ENCODE measurements around the gene FOXA2. TPM values are rescaled to one million over a fixed set of nuclear protein-coding genes. Genes with fewer than 3 reads are reported as not detected.

Gene FOXA2
- total and polyA plus RNA-seq, 2 donors (not counting 3 experiments of a cell fraction or from before 2014, with no cell fraction given), result not detected

GRCh38 chr20:22584922-22585785, 782 bp upstream of the FOXA2 start:
- Histone ChIP-seq H3K36me3 (ENCODE audit: control insufficient read depth in 2 of 2, extremely low read depth in 1 of 2, insufficient read depth in 2 of 2, low read length in 2 of 2) (no peaks in the 10 kb centered on the region), H4K20me1 (replicated peaks; ENCODE audit: control insufficient read depth, extremely low read depth, insufficient read depth, low read length) (no peaks in the 10 kb centered on the region), H3K27ac (ENCODE audit: insufficient read depth, low read depth, low read length) (no peak overlapping the region), H3K4me3 (replicated peaks in 1 of 3; ENCODE audit: insufficient read depth in 1 of 3, low read depth in 1 of 3, low read length in 3 of 3) (no peak overlapping the region), H3K4me1 (ENCODE audit: control insufficient read depth, extremely low read depth, insufficient read depth, low read length) (no peaks in the 10 kb centered on the region), H3K9me1 (replicated peaks; ENCODE audit: control insufficient read depth, extremely low read depth, insufficient read depth, low read length) (no peaks in the 10 kb centered on the region), H3K9ac (replicated peaks; ENCODE audit: extremely low read depth, insufficient read depth, low read length) (no peak overlapping the region), H3K27me3 (ENCODE audit: control insufficient read depth in 2 of 2, insufficient read depth in 2 of 2, low read length in 2 of 2) (peaks cover 71 to 91% of the 10 kb centered on the region in 2 experiments), H3K9me3 (replicated peaks; ENCODE audit: control insufficient read depth, insufficient read depth, low read length) (no peaks in the 10 kb centered on the region), H3K79me2 (ENCODE audit: control insufficient read depth, insufficient read depth, low read length) (no peaks in the 10 kb centered on the region), H3K4me2 (ENCODE audit: insufficient read depth, low read length) (no peak overlapping the region), H2AFZ (ENCODE audit: low read depth, low read length) (no peak overlapping the region)
- CTCF ChIA-PET, result interaction anchor here (1.2 to 3.0 kb wide), 6 partner anchors 9 to 866 kb away, joined by 3 to 75 read pairs (median 6); no protein-coding TSS in a partner anchor
- no peak for DNase-seq (ENCODE audit: low read depth, low spot score)
- dilution Hi-C loops (cut with MboI; ENCODE audit: extremely low pct_ligation_motif_present, low sequenced_read_pairs), result no loop called here
- no TSS peak for BruUV-seq (replicated peaks)
- POLR2A ChIA-PET, result no interaction called here
- intact Hi-C loops (cut with micrococcal nuclease), result loop anchor here (5.0 kb wide), 1 partner anchor 73 kb away; no protein-coding TSS in a partner anchor
- no peak for FAIRE-seq
- TF ChIP-seq JUN (IDR thresholded peaks at IDR 0.05; ENCODE audit: borderline replicate concordance, insufficient read depth, insufficient read length, low read depth) (no peak), EZH2 (IDR thresholded peaks at IDR 0.05; ENCODE audit: borderline replicate concordance, low read depth, low read length, severe bottlenecking) (peak; percentile 97)

DNA sequence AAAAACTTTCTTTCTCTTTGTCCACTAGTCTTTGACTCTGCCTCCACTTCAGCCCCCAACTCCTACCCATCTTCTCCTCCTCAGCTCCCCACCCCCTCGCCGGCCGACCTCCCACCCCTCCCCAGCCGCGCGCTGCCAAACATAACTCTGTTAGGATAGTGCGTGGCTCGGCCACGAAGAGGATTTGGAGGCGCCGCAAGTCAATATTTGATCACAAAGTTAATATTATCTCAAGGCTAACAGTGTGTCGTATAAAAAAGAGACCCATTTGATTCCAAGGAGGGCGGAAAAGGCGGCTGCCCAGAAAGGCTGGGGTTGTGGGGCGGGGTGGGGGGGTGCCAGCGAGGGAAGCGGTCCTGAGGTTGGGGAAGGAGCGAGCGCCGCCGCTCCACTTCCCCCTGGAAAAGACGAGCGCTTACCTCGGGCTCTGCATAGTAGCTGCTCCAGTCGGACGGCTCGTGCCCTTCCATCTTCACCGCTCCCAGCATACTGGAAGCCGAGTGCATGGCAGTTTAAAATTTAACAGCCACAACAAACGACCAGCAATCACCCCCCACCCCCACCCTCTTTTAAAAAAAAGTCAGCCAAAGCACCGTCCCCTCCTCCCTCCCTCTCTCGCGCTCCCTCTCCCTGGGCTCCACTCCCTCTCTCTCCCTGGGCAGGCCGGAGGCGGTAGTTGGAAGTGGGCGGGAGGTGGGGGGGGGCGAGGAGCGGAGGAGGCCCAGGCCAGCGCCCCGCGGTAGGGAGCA, 425 bp downstream of the FOXA2 start:
- peaks cover 73 to 91% of the 10 kb centered on the region in 2 experiments for H3K27me3 ChIP-seq (ENCODE audit: control insufficient read depth in 2 of 2, insufficient read depth in 2 of 2, low read length in 2 of 2)

More for the DNA sequence above, 425 bp downstream of the FOXA2 start:
- Histone ChIP-seq H3K9me1 (replicated peaks; ENCODE audit: control insufficient read depth, extremely low read depth, insufficient read depth, low read length) (no peaks in the 10 kb centered on the region), H3K4me2 (ENCODE audit: insufficient read depth, low read length) (no peak overlapping the region), H3K9me3 (replicated peaks; ENCODE audit: control insufficient read depth, insufficient read depth, low read length) (no peaks in the 10 kb centered on the region), H3K36me3 (ENCODE audit: control insufficient read depth in 2 of 2, extremely low read depth in 1 of 2, insufficient read depth in 2 of 2, low read length in 2 of 2) (no peaks in the 10 kb centered on the region), H3K4me3 (replicated peaks in 1 of 3; ENCODE audit: insufficient read depth in 1 of 3, low read depth in 1 of 3, low read length in 3 of 3) (no peak overlapping the region), H4K20me1 (replicated peaks; ENCODE audit: control insufficient read depth, extremely low read depth, insufficient read depth, low read length) (no peaks in the 10 kb centered on the region), H3K4me1 (ENCODE audit: control insufficient read depth, extremely low read depth, insufficient read depth, low read length) (no peaks in the 10 kb centered on the region), H2AFZ (ENCODE audit: low read depth, low read length) (no peak overlapping the region), H3K9ac (replicated peaks; ENCODE audit: extremely low read depth, insufficient read depth, low read length) (no peak overlapping the region), H3K27ac (ENCODE audit: insufficient read depth, low read depth, low read length) (no peak overlapping the region), H3K79me2 (ENCODE audit: control insufficient read depth, insufficient read depth, low read length) (no peaks in the 10 kb centered on the region)
- dilution Hi-C loops (cut with MboI; ENCODE audit: extremely low pct_ligation_motif_present, low sequenced_read_pairs) (no loop called here), intact Hi-C loops (cut with micrococcal nuclease) (no loop called here)
- DNase-seq (ENCODE audit: low read depth, low spot score), result no peak
- POLR2A ChIA-PET, result no interaction called here
- BruUV-seq (replicated peaks), result no TSS peak
- CTCF ChIA-PET, result interaction anchor here (0.6 to 1.2 kb wide), 2 partner anchors 249 to 661 kb away, joined by 4 read pairs; no protein-coding TSS in a partner anchor
- TF ChIP-seq MYC (IDR thresholded peaks at IDR 0.05; ENCODE audit: low read depth, low read length) (no peak), POLR2AphosphoS5 (IDR thresholded peaks at IDR 0.05; ENCODE audit: insufficient read depth, low read depth, low read length) (no peak), GATA2 (IDR thresholded peaks at IDR 0.05; ENCODE audit: insufficient read depth, insufficient read length, low read depth, low read length) (no peak), POLR2A (IDR thresholded peaks at IDR 0.05; ENCODE audit: low read depth, low read length) (no peak), JUN (IDR thresholded peaks at IDR 0.05; ENCODE audit: borderline replicate concordance, insufficient read depth, insufficient read length, low read depth) (no peak), EZH2 (IDR thresholded peaks at IDR 0.05; ENCODE audit: borderline replicate concordance, low read depth, low read length, severe bottlenecking) (no peak), FOS (IDR thresholded peaks at IDR 0.05; ENCODE audit: borderline replicate concordance, insufficient read depth, low read length) (no peak)
- TF ChIP-seq, protein P1, sequence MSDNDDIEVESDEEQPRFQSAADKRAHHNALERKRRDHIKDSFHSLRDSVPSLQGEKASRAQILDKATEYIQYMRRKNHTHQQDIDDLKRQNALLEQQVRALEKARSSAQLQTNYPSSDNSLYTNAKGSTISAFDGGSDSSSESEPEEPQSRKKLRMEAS (IDR thresholded peaks at IDR 0.05; ENCODE audit: insufficient read depth, insufficient read length), result no peak
- TF ChIP-seq, protein P2, sequence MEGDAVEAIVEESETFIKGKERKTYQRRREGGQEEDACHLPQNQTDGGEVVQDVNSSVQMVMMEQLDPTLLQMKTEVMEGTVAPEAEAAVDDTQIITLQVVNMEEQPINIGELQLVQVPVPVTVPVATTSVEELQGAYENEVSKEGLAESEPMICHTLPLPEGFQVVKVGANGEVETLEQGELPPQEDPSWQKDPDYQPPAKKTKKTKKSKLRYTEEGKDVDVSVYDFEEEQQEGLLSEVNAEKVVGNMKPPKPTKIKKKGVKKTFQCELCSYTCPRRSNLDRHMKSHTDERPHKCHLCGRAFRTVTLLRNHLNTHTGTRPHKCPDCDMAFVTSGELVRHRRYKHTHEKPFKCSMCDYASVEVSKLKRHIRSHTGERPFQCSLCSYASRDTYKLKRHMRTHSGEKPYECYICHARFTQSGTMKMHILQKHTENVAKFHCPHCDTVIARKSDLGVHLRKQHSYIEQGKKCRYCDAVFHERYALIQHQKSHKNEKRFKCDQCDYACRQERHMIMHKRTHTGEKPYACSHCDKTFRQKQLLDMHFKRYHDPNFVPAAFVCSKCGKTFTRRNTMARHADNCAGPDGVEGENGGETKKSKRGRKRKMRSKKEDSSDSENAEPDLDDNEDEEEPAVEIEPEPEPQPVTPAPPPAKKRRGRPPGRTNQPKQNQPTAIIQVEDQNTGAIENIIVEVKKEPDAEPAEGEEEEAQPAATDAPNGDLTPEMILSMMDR (IDR thresholded peaks at IDR 0.05; ENCODE audit: extremely low read depth in 1 of 2, insufficient read depth in 1 of 2, low read depth in 1 of 2, low read length in 2 of 2), result no peak
- FAIRE-seq, result no peak
